ENCODE results near the gene CCDC57. TPM values are rescaled to one million over a fixed set of nuclear protein-coding genes. Genes with fewer than 3 reads are reported as not detected.
"Not testable (repeated sequence)": the region's sequence is repeated elsewhere in the genome, so short reads cannot be mapped to it uniquely, and the experiment has no call there.

CCDC57 gene
- total RNA-seq, 1 donor from 2014 or later: 37.2 TPM

DNA sequence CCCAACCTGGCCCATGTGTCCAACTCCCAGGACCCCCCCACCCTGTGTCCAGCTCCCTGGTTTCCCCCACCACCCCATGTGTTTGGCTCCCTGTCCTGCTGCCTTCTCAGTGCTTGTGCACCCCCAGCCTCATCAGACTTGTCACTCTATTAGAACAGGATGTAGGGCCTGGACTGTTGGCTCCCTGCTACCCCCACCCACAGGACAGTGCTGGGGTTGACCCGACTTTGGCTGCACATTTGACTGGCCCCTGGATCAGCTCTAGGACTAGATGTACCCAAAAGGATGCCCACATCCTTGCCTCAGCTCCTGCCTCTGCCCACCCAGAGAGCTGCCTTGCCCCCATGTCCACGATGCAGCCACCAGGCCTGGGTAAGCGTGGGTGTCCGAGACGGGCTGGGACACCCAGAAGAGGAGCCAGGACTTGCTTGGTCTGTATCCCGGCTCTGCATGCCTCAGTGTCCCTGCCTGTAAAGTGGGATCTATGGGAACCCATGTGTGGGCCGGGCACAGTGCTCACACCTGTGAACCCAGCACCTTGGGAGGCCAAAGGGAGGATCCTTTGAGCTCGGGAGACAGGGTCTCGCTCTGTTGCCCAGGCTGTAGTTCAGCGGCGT is 1.5 kb upstream of the CCDC57 start:
- Mint-ChIP-seq H3K9me3 (ENCODE audit: unreplicated experiment) (no peaks in the 10 kb centered on the region), H3K4me1 (ENCODE audit: unreplicated experiment) (peaks cover 3% of the 10 kb centered on the region), H3K4me3 (ENCODE audit: unreplicated experiment) (no peak overlapping the region), H3K27me3 (ENCODE audit: unreplicated experiment) (peaks cover 5% of the 10 kb centered on the region), H3K27ac (ENCODE audit: unreplicated experiment) (no peak overlapping the region), H3K36me3 (ENCODE audit: low read depth, unreplicated experiment) (no peaks in the 10 kb centered on the region)
- no peak for DNase-seq (ENCODE audit: low spot score)
- TF ChIP-seq, protein P1, sequence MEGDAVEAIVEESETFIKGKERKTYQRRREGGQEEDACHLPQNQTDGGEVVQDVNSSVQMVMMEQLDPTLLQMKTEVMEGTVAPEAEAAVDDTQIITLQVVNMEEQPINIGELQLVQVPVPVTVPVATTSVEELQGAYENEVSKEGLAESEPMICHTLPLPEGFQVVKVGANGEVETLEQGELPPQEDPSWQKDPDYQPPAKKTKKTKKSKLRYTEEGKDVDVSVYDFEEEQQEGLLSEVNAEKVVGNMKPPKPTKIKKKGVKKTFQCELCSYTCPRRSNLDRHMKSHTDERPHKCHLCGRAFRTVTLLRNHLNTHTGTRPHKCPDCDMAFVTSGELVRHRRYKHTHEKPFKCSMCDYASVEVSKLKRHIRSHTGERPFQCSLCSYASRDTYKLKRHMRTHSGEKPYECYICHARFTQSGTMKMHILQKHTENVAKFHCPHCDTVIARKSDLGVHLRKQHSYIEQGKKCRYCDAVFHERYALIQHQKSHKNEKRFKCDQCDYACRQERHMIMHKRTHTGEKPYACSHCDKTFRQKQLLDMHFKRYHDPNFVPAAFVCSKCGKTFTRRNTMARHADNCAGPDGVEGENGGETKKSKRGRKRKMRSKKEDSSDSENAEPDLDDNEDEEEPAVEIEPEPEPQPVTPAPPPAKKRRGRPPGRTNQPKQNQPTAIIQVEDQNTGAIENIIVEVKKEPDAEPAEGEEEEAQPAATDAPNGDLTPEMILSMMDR (IDR thresholded peaks at IDR 0.05; ENCODE audit: unreplicated experiment): no peak

DNA sequence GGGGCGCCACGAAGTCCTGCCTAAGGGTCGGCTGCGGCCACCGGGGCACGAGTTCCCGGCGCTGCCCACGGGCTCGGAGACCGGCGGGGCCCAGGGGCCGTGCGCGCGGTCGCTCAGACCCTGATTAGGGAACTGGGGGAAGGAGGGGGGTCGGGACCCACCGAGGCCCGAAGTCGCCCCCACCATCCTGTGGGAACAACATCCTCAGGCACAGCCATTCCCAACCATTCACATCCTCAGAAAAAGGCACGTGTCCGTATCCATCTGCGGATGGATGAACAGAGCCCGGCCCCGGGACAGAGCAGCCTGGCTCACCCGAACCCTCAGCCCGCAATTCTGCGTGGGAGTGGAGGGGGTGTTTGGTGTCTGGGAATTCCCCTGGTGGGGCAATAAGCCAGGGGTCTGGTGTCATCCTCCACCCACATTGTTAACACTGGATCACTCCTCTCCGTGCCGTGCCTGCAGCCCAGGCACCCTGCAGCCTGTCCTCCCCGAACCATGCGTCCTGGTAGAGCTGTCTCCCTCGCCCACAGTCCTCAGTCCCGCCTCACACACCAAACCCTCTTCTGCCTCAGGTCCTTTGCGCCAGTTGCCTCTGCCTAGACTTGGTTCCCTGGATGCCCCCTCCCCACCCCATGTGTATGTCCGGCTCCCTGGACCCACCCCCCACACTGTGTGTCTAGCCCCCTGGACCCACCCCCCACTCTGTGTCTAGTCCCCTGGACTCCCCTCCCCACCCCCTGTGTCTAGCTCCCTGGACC is 789 bp upstream of the CCDC57 start:
- Mint-ChIP-seq H3K27me3 (ENCODE audit: unreplicated experiment) (peaks cover 5% of the 10 kb centered on the region), H3K4me3 (ENCODE audit: unreplicated experiment) (peak overlapping the region; percentile 86), H3K4me1 (ENCODE audit: unreplicated experiment) (peaks cover 3% of the 10 kb centered on the region), H3K9me3 (ENCODE audit: unreplicated experiment) (no peaks in the 10 kb centered on the region), H3K27ac (ENCODE audit: unreplicated experiment) (peak overlapping the region; percentile 81), H3K36me3 (ENCODE audit: low read depth, unreplicated experiment) (no peaks in the 10 kb centered on the region)
- TF ChIP-seq, protein P1 (IDR thresholded peaks at IDR 0.05; ENCODE audit: unreplicated experiment): no peak
- no peak for DNase-seq (ENCODE audit: low spot score)

DNA sequence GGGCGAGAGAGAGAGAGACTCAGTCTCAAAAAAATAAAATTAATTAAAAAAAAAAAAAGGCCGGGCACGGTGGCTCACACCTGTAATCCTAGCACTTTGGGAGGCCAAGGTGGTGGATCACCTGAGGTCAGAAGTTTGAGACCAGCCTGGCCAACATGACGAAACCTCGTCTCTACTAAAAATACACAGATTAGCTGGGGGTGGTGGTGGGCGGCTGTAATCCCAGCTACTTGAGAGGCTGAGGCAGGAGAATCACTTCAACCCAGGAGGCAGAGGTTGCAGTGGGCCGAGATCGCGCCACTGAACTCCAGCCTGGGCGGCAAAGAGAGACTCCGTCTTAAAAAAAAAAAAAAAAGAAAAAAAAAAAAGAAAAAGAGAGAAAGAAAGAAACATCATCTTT is 2.0 kb downstream of the CCDC57 start:
- H3K9me3 Mint-ChIP-seq (ENCODE audit: unreplicated experiment); H3K4me1 Mint-ChIP-seq (ENCODE audit: unreplicated experiment): not testable (repeated sequence)

DNA sequence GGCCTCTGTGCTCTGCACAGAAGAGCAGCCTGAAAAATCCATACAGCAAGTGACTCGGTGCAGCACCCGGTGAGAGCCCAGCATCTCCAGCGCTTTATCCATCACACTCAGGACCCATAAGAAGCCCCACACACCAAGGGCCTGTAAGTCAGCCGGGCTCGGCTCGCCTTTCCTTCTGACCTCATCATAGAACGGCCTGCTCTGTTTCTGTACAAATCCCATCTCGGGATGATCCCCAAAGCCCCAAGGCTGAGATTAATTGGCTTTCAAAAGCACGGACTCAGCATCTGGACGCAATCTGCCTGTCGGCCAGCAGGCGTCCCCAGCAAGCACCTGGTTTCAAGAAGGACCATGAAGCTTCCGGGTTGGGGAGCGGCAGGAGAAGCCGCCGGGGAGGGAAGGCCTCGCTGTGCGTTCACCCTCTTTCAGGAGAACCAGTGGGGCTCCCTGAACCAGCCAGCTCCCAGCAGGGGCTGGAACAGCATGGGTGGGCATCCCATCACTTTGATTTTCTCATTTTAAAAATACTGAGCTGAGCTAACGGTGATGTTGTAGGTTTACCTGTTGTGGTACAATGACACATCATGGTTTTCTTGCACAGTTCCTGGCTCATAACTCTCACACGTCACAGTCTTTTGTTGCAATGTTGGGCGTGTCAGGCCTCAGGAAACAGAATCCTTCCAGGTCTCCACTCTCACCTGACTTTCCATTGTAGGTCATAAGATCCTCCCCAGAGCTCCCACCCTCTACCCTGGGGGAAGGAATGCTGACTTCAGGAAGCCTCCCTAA is 6.7 kb downstream of the CCDC57 start:
- H3K9me3 Mint-ChIP-seq (ENCODE audit: unreplicated experiment): no peaks in the 10 kb centered on the region
- no peak overlapping the region for H3K27ac Mint-ChIP-seq (ENCODE audit: unreplicated experiment)
- peaks cover 4% of the 10 kb centered on the region for H3K27me3 Mint-ChIP-seq (ENCODE audit: unreplicated experiment)
- TF ChIP-seq, protein P1 (IDR thresholded peaks at IDR 0.05; ENCODE audit: unreplicated experiment): peak; percentile 94
- DNase-seq (ENCODE audit: low spot score): peak; percentile 77
- peaks cover 9% of the 10 kb centered on the region for H3K36me3 Mint-ChIP-seq (ENCODE audit: low read depth, unreplicated experiment)
- no peak overlapping the region for H3K4me3 Mint-ChIP-seq (ENCODE audit: unreplicated experiment)
- peaks cover 6% of the 10 kb centered on the region for H3K4me1 Mint-ChIP-seq (ENCODE audit: unreplicated experiment)

More for the DNA sequence above, 2.0 kb downstream of the CCDC57 start:
- not testable (repeated sequence) for H3K36me3 Mint-ChIP-seq (ENCODE audit: low read depth, unreplicated experiment); H3K27ac Mint-ChIP-seq (ENCODE audit: unreplicated experiment); DNase-seq (ENCODE audit: low spot score); H3K4me3 Mint-ChIP-seq (ENCODE audit: unreplicated experiment); H3K27me3 Mint-ChIP-seq (ENCODE audit: unreplicated experiment)

DNA sequence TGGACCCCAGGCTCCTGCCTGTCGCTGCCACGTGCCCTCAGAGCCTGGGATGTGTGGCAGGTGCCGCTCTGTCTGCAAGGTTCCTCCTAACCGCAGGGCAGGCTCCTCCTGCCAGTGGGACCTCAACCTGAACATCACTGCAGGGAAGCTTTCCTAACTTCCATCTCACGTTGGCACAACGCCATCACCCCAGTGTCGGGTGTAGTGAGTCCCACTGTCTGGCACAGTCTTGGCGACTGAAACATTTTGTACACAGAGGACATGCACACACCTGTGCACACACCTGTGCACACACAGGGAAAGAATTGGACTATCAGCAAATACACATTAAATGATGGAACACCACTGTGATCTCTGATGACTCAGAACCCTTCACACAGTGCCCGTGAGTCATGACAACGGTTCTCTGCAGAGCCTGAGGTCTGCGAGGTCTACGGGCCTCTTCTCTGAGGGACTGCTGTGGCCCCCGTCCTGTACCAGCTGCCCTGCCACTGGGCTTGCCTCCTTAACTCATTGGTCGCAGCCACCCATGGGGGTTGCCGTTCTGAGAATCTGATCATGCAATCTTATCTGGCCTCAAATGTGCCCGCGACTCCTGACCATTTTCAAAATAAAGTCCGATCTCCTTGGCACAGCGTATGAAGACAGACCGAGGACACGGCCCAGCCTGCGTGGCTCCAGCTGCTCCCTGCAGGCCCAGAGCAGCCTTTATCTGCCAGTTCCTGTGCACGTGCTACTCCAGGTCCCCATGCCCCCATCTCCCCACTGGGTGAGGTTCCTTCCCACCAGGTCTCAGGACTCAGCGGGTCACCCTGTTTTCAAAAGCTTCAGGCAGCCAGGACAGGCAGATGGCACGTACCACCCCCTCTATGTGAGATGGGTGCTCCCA is 7.6 kb downstream of the CCDC57 start:
- no peak for DNase-seq (ENCODE audit: low spot score)

More for the DNA sequence above, 7.6 kb downstream of the CCDC57 start:
- H3K4me3 Mint-ChIP-seq (ENCODE audit: unreplicated experiment): no peak overlapping the region
- no peaks in the 10 kb centered on the region for H3K9me3 Mint-ChIP-seq (ENCODE audit: unreplicated experiment)
- TF ChIP-seq, protein P1 (IDR thresholded peaks at IDR 0.05; ENCODE audit: unreplicated experiment): no peak
- peaks cover 4% of the 10 kb centered on the region for H3K27me3 Mint-ChIP-seq (ENCODE audit: unreplicated experiment)
- H3K36me3 Mint-ChIP-seq (ENCODE audit: low read depth, unreplicated experiment): peaks cover 9% of the 10 kb centered on the region
- H3K27ac Mint-ChIP-seq (ENCODE audit: unreplicated experiment): no peak overlapping the region
- H3K4me1 Mint-ChIP-seq (ENCODE audit: unreplicated experiment): peaks cover 9% of the 10 kb centered on the region

Data from endothelial cell (in vitro differentiated cells).